Tibial nerve (tissue), 4 donors: Measurements from ENCODE around the gene LAMC3. TPM values are rescaled to one million over a fixed set of nuclear protein-coding genes. Genes with fewer than 3 reads are reported as not detected.

Experiments used
- DNase-seq, 2 donors: peaks; one replicate each; pipeline ENCODE4 v3.0.0-alpha.2; 2019; ENCODE audit warnings: low spot score in 2 of 2
- H3K27ac ChIP-seq, 4 donors: fragments of 200-600 bp; sonication (generic) in 3 of 4; one replicate each; pipeline ENCODE4 v1.5.1; 2017 to 2019; ENCODE audit warnings: mild to moderate bottlenecking in 1 of 4
- H3K27me3 ChIP-seq, 2 donors: fragments of 200-600 bp; sonication (generic) in 1 of 2; one replicate each; pipeline versions ENCODE4 v1.5.1 to v1.6.0; 2017 to 2019
- H3K36me3 ChIP-seq, 3 donors: fragments of 200-600 bp; sonication (generic); one replicate each; pipeline ENCODE4 v1.5.1; 2018 to 2019
- H3K4me1 ChIP-seq, 4 donors: fragments of 200-600 bp; sonication (generic) in 3 of 4; one replicate each; pipeline ENCODE4 v1.5.1; 2017 to 2019
- H3K4me3 ChIP-seq, 4 donors: fragments of 200-600 bp; sonication (generic) in 3 of 4; one replicate each; pipeline ENCODE4 v1.5.1; 2017 to 2019; ENCODE audit warnings: mild to moderate bottlenecking in 1 of 4, moderate library complexity in 1 of 4
- H3K9me3 ChIP-seq, 4 donors: fragments of 200-600 bp; sonication (generic) in 3 of 4; one replicate each; pipeline ENCODE4 v1.5.1; 2017 to 2019
- EP300 ChIP-seq, 2 donors: sonication (generic); formaldehyde crosslinking; IDR thresholded peaks; one replicate each; pipeline ENCODE4 v1.6.1; 2017; ENCODE audit warnings: antibody characterized with exemption in 2 of 2, mild to moderate bottlenecking in 1 of 2
- POLR2A ChIP-seq, 2 donors: fragments of 450-650 bp; IDR thresholded peaks; one replicate each; pipeline ENCODE4 v1.6.1; 2017; ENCODE audit warnings: antibody characterized with exemption in 2 of 2, mild to moderate bottlenecking in 2 of 2, moderate library complexity in 2 of 2
- WGBS, 2 donors: methylation state at CpG; one replicate each; pipeline ENCODE4 v1.1.5; 2018; 5-methylcytosine and 5-hydroxymethylcytosine counted together
- total RNA-seq, 4 donors: library from RNA; depleted of rRNA; stranded (reverse); fragments of >200 nt; gene quantifications; one replicate each; pipeline ENCODE4 v1.1.0, GENCODE V29; 2016
- TF ChIP-seq, protein P1 (sequence below), 5 experiments: fragments of 200-600 bp in 3 of 5; fragments of 450-650 bp in 2 of 5; sonication (generic) in 3 of 5; IDR thresholded peaks; one replicate each; pipeline ENCODE4 v1.5.1; 2016 to 2019; ENCODE audit warnings: antibody characterized with exemption in 5 of 5, mild to moderate bottlenecking in 3 of 5, moderate library complexity in 2 of 5

LAMC3 gene
- total RNA-seq, 4 donors from 2014 or later = 0.21 to 1.6 TPM; not detected in 2

DNA sequence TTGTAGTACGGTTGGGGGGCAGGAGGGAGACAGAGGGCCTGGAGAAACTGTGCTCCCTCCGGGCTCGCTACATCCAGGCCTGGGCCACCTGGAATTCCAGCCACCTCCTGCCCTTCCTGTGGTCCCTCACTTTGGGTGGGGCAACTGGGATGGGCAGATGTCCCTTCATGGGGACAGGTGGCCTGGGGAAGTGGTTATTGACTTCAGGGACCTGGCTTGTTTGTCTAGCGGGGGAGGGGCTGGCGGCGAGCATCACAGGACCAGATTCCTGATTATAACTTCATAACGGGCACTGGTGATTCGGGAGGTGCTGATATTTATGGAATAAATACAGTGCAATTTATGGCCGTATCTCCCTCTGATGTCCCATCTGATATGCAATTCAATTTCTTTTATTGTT, 20.1 kb upstream of the LAMC3 start:
- TF ChIP-seq EP300 (IDR thresholded peaks at IDR 0.05) = no peak
- no peak for TF ChIP-seq POLR2A (IDR thresholded peaks at IDR 0.05)

GRCh38 chr9:130989391-130989790, 19.6 kb upstream of the LAMC3 start:
- 82 to 85% methylated on average over 18 of the region's 18 CpGs for WGBS, 2 donors
- TF ChIP-seq EP300 (IDR thresholded peaks at IDR 0.05) (no peak), POLR2A (IDR thresholded peaks at IDR 0.05) (no peak)
- TF ChIP-seq, protein P1, sequence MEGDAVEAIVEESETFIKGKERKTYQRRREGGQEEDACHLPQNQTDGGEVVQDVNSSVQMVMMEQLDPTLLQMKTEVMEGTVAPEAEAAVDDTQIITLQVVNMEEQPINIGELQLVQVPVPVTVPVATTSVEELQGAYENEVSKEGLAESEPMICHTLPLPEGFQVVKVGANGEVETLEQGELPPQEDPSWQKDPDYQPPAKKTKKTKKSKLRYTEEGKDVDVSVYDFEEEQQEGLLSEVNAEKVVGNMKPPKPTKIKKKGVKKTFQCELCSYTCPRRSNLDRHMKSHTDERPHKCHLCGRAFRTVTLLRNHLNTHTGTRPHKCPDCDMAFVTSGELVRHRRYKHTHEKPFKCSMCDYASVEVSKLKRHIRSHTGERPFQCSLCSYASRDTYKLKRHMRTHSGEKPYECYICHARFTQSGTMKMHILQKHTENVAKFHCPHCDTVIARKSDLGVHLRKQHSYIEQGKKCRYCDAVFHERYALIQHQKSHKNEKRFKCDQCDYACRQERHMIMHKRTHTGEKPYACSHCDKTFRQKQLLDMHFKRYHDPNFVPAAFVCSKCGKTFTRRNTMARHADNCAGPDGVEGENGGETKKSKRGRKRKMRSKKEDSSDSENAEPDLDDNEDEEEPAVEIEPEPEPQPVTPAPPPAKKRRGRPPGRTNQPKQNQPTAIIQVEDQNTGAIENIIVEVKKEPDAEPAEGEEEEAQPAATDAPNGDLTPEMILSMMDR (IDR thresholded peaks at IDR 0.05) = no peak
- Histone ChIP-seq H3K9me3 (no peaks in the 10 kb centered on the region), H3K4me1 (no peaks in the 10 kb centered on the region), H3K36me3 (no peaks in the 10 kb centered on the region), H3K27me3 (peaks cover 0 to 84% of the 10 kb centered on the region in 2 donors), H3K27ac (no peak overlapping the region), H3K4me3 (no peak overlapping the region)
- no peak for DNase-seq

More for the DNA sequence above, 20.1 kb upstream of the LAMC3 start:
- Histone ChIP-seq H3K27me3 (peaks cover 0 to 79% of the 10 kb centered on the region in 2 donors), H3K4me1 (no peaks in the 10 kb centered on the region), H3K27ac (no peak overlapping the region), H3K36me3 (no peaks in the 10 kb centered on the region), H3K4me3 (no peak overlapping the region), H3K9me3 (no peaks in the 10 kb centered on the region)
- DNase-seq = no peak
- 74 to 82% methylated on average over 9 of the region's 9 CpGs for WGBS, 2 donors

GRCh38 chr9:130989891-130990290, 19.1 kb upstream of the LAMC3 start:
- Histone ChIP-seq H3K27me3 (peaks cover 0 to 89% of the 10 kb centered on the region in 2 donors), H3K9me3 (no peaks in the 10 kb centered on the region)
- 82 to 83% methylated on average over 7 to 8 of the region's 22 CpGs for WGBS, 2 donors

GRCh38 chr9:130990306-130990977, 18.5 kb upstream of the LAMC3 start:
- no peak for DNase-seq

More at GRCh38 chr9:130989891-130990290, 19.1 kb upstream of the LAMC3 start:
- TF ChIP-seq EP300 (IDR thresholded peaks at IDR 0.05) (no peak), POLR2A (IDR thresholded peaks at IDR 0.05) (no peak)
- TF ChIP-seq, protein P1 (IDR thresholded peaks at IDR 0.05) = no peak
- H3K27ac ChIP-seq = no peak overlapping the region
- no peak for DNase-seq
- no peak overlapping the region for H3K4me3 ChIP-seq
- H3K4me1 ChIP-seq = no peaks in the 10 kb centered on the region
- H3K36me3 ChIP-seq = no peaks in the 10 kb centered on the region

GRCh38 chr9:130990978-130991777, 17.8 kb upstream of the LAMC3 start:
- H3K36me3 ChIP-seq = no peaks in the 10 kb centered on the region
- no peak overlapping the region for H3K4me3 ChIP-seq
- no peaks in the 10 kb centered on the region for H3K9me3 ChIP-seq
- H3K27ac ChIP-seq = no peak overlapping the region
- 31 to 39% methylated on average over 26 of the region's 26 CpGs for WGBS, 2 donors
- H3K4me1 ChIP-seq = peaks cover 0 to 5% (median 0%) of the 10 kb centered on the region in 4 donors
- TF ChIP-seq POLR2A (IDR thresholded peaks at IDR 0.05) (no peak), EP300 (IDR thresholded peaks at IDR 0.05) (no peak)
- TF ChIP-seq, protein P1 (IDR thresholded peaks at IDR 0.05) = no peak
- H3K27me3 ChIP-seq = peaks cover 0 to 87% of the 10 kb centered on the region in 2 donors
- no peak for DNase-seq

More at GRCh38 chr9:130990306-130990977, 18.5 kb upstream of the LAMC3 start:
- H3K4me1 ChIP-seq = peaks cover 0 to 2% (median 0%) of the 10 kb centered on the region in 4 donors
- no peaks in the 10 kb centered on the region for H3K9me3 ChIP-seq
- peaks cover 0 to 93% of the 10 kb centered on the region in 2 donors for H3K27me3 ChIP-seq
- 47 to 51% methylated on average over 22 to 23 of the region's 23 CpGs for WGBS, 2 donors
- H3K27ac ChIP-seq = no peak overlapping the region
- no peak for TF ChIP-seq POLR2A (IDR thresholded peaks at IDR 0.05)
- TF ChIP-seq, protein P1 (IDR thresholded peaks at IDR 0.05) = no peak
- no peak for TF ChIP-seq EP300 (IDR thresholded peaks at IDR 0.05)
- no peak overlapping the region for H3K4me3 ChIP-seq
- no peaks in the 10 kb centered on the region for H3K36me3 ChIP-seq
